ENCODE measurements around the gene SETD2.

The SETD2 gene

GRCh38 chr3:47006145-47006651 is 157.7 kb downstream of the SETD2 start:
- DNase-seq, result no peak

DNA sequence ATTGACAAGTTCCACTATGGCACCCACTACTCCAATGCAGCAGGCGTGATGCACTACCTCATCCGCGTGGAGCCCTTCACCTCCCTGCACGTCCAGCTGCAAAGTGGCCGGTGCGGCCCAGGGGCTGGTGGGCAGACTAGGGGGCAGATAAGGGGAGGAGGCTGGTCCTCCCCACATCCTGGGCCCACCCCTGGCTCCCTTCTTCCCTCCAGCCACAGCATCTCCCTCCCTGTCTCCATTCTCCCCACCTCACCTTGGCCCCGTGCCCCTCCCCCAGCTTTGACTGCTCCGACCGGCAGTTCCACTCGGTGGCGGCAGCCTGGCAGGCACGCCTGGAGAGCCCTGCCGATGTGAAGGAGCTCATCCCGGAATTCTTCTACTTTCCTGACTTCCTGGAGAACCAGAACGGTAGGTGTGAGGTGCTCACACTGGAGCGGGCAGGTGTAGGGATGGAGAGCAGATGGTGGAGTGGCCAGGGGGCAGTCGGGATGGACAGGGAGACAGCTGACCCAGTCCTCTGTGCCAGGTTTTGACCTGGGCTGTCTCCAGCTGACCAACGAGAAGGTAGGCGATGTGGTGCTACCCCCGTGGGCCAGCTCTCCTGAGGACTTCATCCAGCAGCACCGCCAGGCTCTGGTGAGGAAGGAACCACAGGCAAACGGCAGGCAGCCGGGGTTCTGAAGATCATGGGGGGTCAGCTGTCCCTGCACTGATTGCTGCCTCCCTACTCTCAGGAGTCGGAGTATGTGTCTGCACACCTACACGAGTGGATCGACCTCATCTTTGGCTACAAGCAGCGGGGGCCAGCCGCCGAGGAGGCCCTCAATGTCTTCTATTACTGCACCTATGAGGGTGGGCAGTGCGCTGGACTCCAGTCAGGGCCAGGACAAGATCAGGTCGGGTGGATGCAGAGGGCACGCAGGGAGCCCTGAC is 158.4 kb downstream of the SETD2 start:
- no peak for DNase-seq

DNA sequence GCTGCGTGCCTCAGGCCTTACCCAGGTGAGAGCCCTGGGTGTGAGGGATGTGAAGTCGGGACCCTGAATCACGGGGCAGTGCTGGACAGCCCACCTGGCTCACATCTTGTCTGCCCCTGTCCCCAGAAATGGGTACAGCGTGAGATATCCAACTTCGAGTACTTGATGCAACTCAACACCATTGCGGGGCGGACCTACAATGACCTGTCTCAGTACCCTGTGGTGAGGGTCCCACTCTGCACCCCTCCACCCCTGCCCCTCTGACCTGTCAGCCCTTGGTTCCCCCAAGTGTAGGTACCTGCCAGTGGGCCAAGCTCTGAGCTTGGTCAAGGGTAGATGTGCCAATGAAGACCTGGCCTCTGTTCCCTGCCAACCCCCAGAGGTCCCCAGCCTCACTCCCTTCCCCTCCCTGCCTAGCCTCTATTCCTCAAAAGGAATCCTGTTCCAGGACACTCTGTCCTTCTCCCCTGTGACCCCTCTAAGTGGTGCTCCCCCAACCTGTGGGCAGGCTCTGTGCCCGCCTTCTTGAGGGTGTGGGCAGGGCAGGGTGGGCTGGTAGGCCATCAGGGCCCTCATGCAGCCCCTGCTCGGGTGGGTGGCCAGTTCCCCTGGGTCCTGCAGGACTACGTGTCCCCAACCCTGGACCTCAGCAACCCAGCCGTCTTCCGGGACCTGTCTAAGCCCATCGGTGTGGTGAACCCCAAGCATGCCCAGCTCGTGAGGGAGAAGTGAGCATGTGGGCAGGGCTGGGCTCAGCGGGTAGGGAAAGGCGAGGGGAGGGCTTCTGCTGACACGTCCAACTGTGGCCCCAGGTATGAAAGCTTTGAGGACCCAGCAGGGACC is 159.3 kb downstream of the SETD2 start:
- no peak for DNase-seq

- no peak for DNase-seq
These were observed 160.2 kb downstream of the SETD2 start for GRCh38 chr3:47003461-47004368.

GRCh38 chr3:47003056-47003410 is 160.9 kb downstream of the SETD2 start:
- DNase-seq, result no peak

DNA sequence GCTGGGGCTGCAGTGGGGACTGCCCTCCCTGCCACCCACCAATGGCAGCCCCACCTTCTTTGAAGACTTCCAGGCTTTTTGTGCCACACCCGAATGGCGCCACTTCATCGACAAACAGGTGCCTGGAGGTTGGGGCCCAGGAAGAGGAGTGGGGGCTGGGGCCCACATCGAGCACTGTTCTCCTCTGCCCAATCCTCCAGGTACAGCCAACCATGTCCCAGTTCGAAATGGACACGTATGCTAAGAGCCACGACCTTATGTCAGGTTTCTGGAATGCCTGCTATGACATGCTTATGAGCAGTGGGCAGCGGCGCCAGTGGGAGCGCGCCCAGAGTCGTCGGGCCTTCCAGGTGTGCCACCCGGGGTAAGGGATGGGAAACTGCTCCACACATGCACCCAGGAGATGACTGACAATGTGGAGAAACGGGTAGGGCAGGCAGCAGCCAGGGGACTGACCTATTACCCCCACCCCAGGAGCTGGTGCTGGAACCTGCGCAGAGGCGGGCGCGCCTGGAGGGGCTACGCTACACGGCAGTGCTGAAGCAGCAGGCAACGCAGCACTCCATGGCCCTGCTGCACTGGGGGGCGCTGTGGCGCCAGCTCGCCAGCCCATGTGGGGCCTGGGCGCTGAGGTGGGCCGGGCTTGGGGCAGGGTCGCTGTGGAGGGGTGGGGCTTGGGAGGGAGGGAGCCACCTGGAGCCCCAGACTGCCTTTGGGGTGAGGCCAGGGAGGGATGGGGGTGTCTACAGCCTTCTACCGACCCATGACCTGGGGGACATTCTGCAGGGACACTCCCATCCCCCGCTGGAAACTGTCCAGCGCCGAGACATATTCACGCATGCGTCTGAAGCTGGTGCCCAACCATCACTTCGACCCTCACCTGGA is 161.5 kb downstream of the SETD2 start:
- no peak for DNase-seq

DNA sequence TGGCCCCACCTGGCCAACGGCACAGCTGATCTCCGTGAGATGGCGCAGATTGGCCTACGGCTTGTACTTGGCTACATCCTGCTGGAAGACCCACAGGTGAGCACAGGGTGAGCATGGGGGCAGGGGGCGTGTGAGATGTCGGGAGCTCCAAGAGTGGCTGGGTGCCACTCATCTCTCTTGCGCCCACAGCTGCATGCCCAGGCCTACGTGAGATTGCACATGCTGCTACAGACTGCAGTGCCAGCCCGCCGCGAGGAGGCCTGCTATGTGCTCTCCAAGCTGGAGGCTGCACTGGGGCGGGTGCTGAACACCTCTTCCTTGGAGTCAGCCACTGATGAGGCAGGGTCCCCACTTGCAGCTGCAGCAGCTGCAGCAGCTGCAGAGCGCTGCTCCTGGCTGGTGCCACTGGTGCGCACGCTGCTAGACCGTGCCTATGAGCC is 162.2 kb downstream of the SETD2 start:
- DNase-seq, result no peak

- DNase-seq, result no peak
These were observed 162.8 kb downstream of the SETD2 start for GRCh38 chr3:47000922-47001730.

DNA sequence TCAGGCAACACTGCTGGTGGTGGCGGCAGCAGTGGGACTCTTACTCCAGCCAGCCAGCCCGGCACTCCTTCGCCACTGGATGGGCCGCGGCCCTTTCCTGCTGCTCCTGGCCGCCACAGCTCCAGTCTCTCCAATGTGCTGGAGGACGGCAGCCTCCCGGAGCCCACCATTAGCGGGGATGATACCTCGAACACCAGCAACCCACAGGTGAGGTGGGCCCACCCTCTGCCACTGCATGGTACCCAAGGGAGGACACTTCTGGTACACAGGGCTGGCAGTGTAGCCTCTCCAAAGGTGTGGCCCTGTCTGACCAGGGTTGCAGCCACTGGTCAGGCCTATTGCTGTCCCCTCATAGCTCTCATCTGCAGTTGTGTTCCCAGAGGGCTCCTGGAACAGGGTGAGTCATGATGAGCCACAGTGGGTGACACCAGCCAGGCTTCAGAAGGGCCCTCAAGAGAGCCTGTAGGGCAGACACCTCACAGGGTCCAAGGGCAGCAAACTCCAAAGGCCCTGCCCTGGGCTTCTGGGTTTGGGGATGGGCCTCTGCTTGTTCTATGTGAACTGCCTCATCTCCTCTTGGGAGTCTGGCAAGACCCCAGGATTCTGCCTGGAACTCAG is 163.6 kb downstream of the SETD2 start:
- peak; percentile 8 for DNase-seq

- no peak for DNase-seq
These were observed 164.3 kb downstream of the SETD2 start for GRCh38 chr3:46999516-47000197.

DNA sequence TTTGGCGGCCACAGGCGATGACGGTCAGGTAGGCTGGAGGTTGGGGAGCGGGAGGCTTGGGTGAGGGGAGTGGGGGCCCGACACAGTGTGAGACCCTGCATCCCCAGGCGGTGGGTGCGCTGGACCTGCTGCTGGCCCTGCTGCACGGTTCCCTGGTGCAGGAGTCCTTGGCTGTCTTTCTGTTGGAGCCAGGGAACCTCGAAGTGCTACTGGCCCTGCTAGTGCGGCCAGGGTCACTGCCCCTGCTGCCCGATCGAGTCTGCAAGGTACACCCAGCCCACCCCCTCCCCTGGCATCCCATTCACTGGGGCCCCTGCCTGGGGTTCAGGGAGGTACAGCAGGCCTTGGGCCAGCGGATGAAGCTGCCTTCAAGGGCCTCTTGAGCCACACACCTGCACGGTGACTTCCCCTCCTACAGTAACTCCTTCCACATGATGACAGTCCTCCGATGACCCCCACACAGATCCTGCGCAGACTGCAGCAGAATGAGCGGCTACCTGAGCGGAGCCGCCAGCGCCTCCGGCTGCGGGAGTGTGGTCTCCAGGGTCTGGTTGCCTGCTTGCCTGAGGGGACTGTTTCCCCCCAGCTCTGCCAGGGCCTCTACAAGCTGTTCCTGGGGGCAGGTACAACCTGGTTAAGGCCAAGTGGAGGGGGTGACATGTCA is 164.9 kb downstream of the SETD2 start:
- DNase-seq, result no peak

- peak; percentile 33 for DNase-seq
These were observed 165.6 kb downstream of the SETD2 start for GRCh38 chr3:46998121-46998851.

DNA sequence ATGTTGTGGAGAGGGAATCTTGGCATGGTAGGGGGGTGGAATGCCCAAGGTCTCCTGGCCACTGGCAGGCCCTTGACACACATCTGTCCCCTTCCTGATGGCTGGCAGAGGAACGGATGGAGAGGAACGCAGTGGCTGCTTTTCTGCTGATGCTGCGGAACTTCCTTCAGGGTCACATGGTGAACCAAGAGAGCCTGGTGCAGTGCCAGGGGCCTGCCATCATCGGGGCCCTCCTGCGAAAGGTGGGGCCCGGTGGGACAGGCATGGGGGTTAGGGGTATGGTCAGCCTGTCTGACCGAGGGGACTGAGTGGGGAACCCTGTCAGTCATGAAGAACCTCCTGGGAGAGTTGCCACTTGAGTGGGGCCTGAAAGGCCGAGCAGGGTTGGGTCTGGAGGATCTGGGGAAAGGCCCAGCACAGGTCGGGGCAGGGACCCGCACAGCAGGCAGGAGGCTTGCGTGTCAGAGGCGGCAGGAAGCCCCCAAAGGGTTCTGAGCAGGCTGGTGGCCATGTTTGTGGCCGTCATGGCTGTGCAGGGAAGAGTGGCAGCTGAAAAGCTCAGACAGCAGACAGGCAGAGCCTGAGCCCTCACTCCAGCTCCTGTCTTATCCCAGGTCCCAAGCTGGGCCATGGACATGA is 166.3 kb downstream of the SETD2 start:
- no peak for DNase-seq

GRCh38 chr3:46996689-46997452 is 167.0 kb downstream of the SETD2 start:
- peak; percentile 20 for DNase-seq

GRCh38 chr3:46995901-46996562 is 167.9 kb downstream of the SETD2 start:
- DNase-seq, result no peak

Data from fibroblast of skin of right biceps (primary cell).